Thymus (tissue), 11 donors: ENCODE data around the gene ETV2. TPM values are rescaled to one million over a fixed set of nuclear protein-coding genes. Genes with fewer than 3 reads are reported as not detected.

Experiments
- DNase-seq, 9 donors: peaks; one replicate each; pipeline ENCODE4 v3.0.0-alpha.2; 2013; ENCODE audit warnings: low spot score in 9 of 9, low read depth in 6 of 9, missing footprints in 1 of 9
- H3K27ac ChIP-seq, 2 donors: one replicate each; pipeline ENCODE4 v1.5.1; 2013; ENCODE audit warnings: control low read depth in 1 of 2, low read depth in 1 of 2, low read length in 1 of 2, mild to moderate bottlenecking in 1 of 2, moderate library complexity in 1 of 2
- H3K27me3 ChIP-seq, 2 donors: one replicate each; pipeline ENCODE4 v1.5.1; 2013; ENCODE audit warnings: low read length in 1 of 2; ENCODE audit not compliant: control insufficient read depth in 2 of 2, insufficient read depth in 1 of 2
- H3K36me3 ChIP-seq, 2 donors: one replicate each; pipeline ENCODE4 v1.5.1; 2013; ENCODE audit warnings: low read length in 1 of 2, mild to moderate bottlenecking in 1 of 2, moderate library complexity in 1 of 2; ENCODE audit not compliant: control insufficient read depth in 2 of 2, insufficient read depth in 2 of 2
- H3K4me1 ChIP-seq, 2 donors: one replicate each; pipeline ENCODE4 v1.5.1; 2013; ENCODE audit warnings: low read length in 2 of 2; ENCODE audit not compliant: control insufficient read depth in 2 of 2, insufficient read depth in 2 of 2
- H3K4me3 ChIP-seq, 2 donors: one replicate each; pipeline ENCODE4 v1.5.1; 2013; ENCODE audit warnings: low read length in 2 of 2, control low read depth in 1 of 2, mild to moderate bottlenecking in 1 of 2
- H3K9me3 ChIP-seq, 2 donors: one replicate each; pipeline ENCODE4 v1.5.1; 2013; ENCODE audit warnings: low read length in 1 of 2, mild to moderate bottlenecking in 1 of 2; ENCODE audit not compliant: control insufficient read depth in 2 of 2, insufficient read depth in 1 of 2
- WGBS: extraction: QIAGEN DNeasy Blood & Tissue Kit; methylation state at CpG from one replicate; pipeline ENCODE4 v1.1.7; 2013; 5-methylcytosine and 5-hydroxymethylcytosine counted together
- polyA plus RNA-seq: library from polyadenylated mRNA; stranded (reverse); fragments of 200-250 nt; gene quantifications from one replicate; pipeline ENCODE4 v1.2.3, GENCODE V29; 2013
- total RNA-seq: library from RNA; stranded (reverse); fragments of 120-200 nt; gene quantifications from one replicate; pipeline ENCODE4 v1.2.4, GENCODE V29; 2013
- donor health status: healthy.

Gene ETV2
- total and polyA plus RNA-seq, 2 donors = 0.76 to 1.5 TPM

- no peak overlapping the region for H3K4me3 ChIP-seq
- DNase-seq = no peak
- H3K27ac ChIP-seq = no peak overlapping the region
- 98% methylated on average over 9 of the region's 9 CpGs for WGBS
- no peaks in the 10 kb centered on the region for H3K27me3 ChIP-seq
- H3K9me3 ChIP-seq = no peaks in the 10 kb centered on the region
- no peaks in the 10 kb centered on the region for H3K4me1 ChIP-seq
- peaks cover 11 to 46% of the 10 kb centered on the region in 2 donors for H3K36me3 ChIP-seq
Observed at GRCh38 chr19:35621708-35622107, 19.8 kb upstream of the ETV2 start.

- no peaks in the 10 kb centered on the region for H3K27me3 ChIP-seq
- H3K36me3 ChIP-seq = peaks cover 8 to 36% of the 10 kb centered on the region in 2 donors
- DNase-seq = no peak
- H3K4me1 ChIP-seq = no peaks in the 10 kb centered on the region
- no peak overlapping the region for H3K4me3 ChIP-seq
- H3K9me3 ChIP-seq = no peaks in the 10 kb centered on the region
- H3K27ac ChIP-seq = no peak overlapping the region
- WGBS = 97% methylated on average over 13 of the region's 13 CpGs
Observed at GRCh38 chr19:35622750-35623149, 18.8 kb upstream of the ETV2 start.

GRCh38 chr19:35623327-35624010 is 18.1 kb upstream of the ETV2 start:
- H3K36me3 ChIP-seq = peaks cover 8 to 30% of the 10 kb centered on the region in 2 donors
- no peaks in the 10 kb centered on the region for H3K9me3 ChIP-seq
- H3K4me1 ChIP-seq = peaks cover 3% of the 10 kb centered on the region in 2 donors
- no peaks in the 10 kb centered on the region for H3K27me3 ChIP-seq
- DNase-seq = no peak
- 97% methylated on average over 6 of the region's 6 CpGs for WGBS
- H3K27ac ChIP-seq = no peak overlapping the region
- no peak overlapping the region for H3K4me3 ChIP-seq

GRCh38 chr19:35628264-35628564 is 13.3 kb upstream of the ETV2 start:
- Histone ChIP-seq H3K36me3 (peaks cover 26 to 30% of the 10 kb centered on the region in 2 donors), H3K4me1 (peaks cover 8 to 10% of the 10 kb centered on the region in 2 donors), H3K27ac (peak overlapping the region; percentile 83 to 93), H3K27me3 (no peaks in the 10 kb centered on the region), H3K9me3 (no peaks in the 10 kb centered on the region), H3K4me3 (peak overlapping the region; percentile 57 to 92)
- no peak for DNase-seq
- WGBS = 17% methylated on average over 9 of the region's 9 CpGs

GRCh38 chr19:35628565-35629331 is 12.8 kb upstream of the ETV2 start, which contains the start of gene RBM42:
TSS of gene RBM42 (plus strand) at chr19:35629036. CDS start at chr19:35629154, 118 bp downstream.
- Histone ChIP-seq H3K4me3 (peak within 1 kb of the TSS; percentile 57 to 92), H3K36me3 (peaks cover 31 to 32% of the 10 kb centered on the region in 2 donors), H3K27me3 (no peaks in the 10 kb centered on the region), H3K27ac (peak within 1 kb of the TSS; percentile 83 to 93), H3K9me3 (no peaks in the 10 kb centered on the region), H3K4me1 (peaks cover 8 to 10% of the 10 kb centered on the region in 2 donors)
- DNase-seq = peak; percentile 95 to 99 (median 98)
- under 1% methylated on average over 56 of the region's 56 CpGs for WGBS

- Histone ChIP-seq H3K4me3 (peak overlapping the region; percentile 57 to 92), H3K4me1 (peaks cover 8 to 10% of the 10 kb centered on the region in 2 donors), H3K9me3 (no peaks in the 10 kb centered on the region), H3K27me3 (no peaks in the 10 kb centered on the region), H3K27ac (peak overlapping the region; percentile 18 to 79), H3K36me3 (peaks cover 37% of the 10 kb centered on the region in 2 donors)
- WGBS = 8% methylated on average over 15 of the region's 15 CpGs
- DNase-seq = no peak
Observed at GRCh38 chr19:35629332-35629633, 12.3 kb upstream of the ETV2 start.

- Histone ChIP-seq H3K27me3 (no peaks in the 10 kb centered on the region), H3K27ac (no peak overlapping the region), H3K4me1 (peaks cover 5 to 7% of the 10 kb centered on the region in 2 donors), H3K9me3 (no peaks in the 10 kb centered on the region), H3K36me3 (peaks cover 71 to 78% of the 10 kb centered on the region in 2 donors), H3K4me3 (no peak overlapping the region)
- WGBS = 98% methylated on average over 29 of the region's 29 CpGs
- no peak for DNase-seq
Observed at GRCh38 chr19:35633727-35634440, 7.7 kb upstream of the ETV2 start.

GRCh38 chr19:35636651-35637050 is 4.9 kb upstream of the ETV2 start:
- Histone ChIP-seq H3K9me3 (no peaks in the 10 kb centered on the region), H3K4me1 (peaks cover 4 to 7% of the 10 kb centered on the region in 2 donors), H3K27me3 (no peaks in the 10 kb centered on the region), H3K4me3 (no peak overlapping the region), H3K36me3 (peaks cover 57 to 65% of the 10 kb centered on the region in 2 donors), H3K27ac (peak overlapping the region in 1 of 2 donors; percentile 38)
- 63% methylated on average over 3 of the region's 3 CpGs for WGBS
- DNase-seq = no peak

- H3K36me3 ChIP-seq = peaks cover 51 to 62% of the 10 kb centered on the region in 2 donors
- H3K4me1 ChIP-seq = peaks cover 9 to 12% of the 10 kb centered on the region in 2 donors
- H3K4me3 ChIP-seq = no peak overlapping the region
- DNase-seq = no peak
- 94% methylated on average over 25 of the region's 25 CpGs for WGBS
- peaks cover 0 to 4% of the 10 kb centered on the region in 2 donors for H3K27me3 ChIP-seq
- no peak overlapping the region for H3K27ac ChIP-seq
- no peaks in the 10 kb centered on the region for H3K9me3 ChIP-seq
Observed at GRCh38 chr19:35637165-35637564, 4.4 kb upstream of the ETV2 start.
